HCT116 (cell line): ENCODE data around the gene ZNF521.

Experiments used
- CBX3 ChIP-seq: IDR thresholded peaks from 2 replicates; pipeline ENCODE4 v1.6.1; 2012; ENCODE audit warnings: low read depth
- EZH2 ChIP-seq: fragments of 200-600 bp; sonication (generic); IDR thresholded peaks from 2 replicates; pipeline ENCODE4 v1.6.1; 2017; ENCODE audit warnings: antibody characterized with exemption, mixed run types
- POLR2A ChIP-seq: IDR thresholded peaks from 2 replicates; pipeline ENCODE4 v1.7.0; 2011; ENCODE audit warnings: borderline replicate concordance; ENCODE audit not compliant: insufficient read depth, insufficient read length; ENCODE audit errors: extremely low read depth
- RAD21 ChIP-seq: IDR thresholded peaks from 2 replicates; pipeline ENCODE4 v1.6.1; 2012; ENCODE audit warnings: low read depth, mild to moderate bottlenecking
- TCF7L2 ChIP-seq: IDR thresholded peaks from 2 replicates; pipeline ENCODE4 v1.7.0; 2011; ENCODE audit warnings: borderline replicate concordance, inconsistent platforms; ENCODE audit not compliant: insufficient read depth, insufficient read length; ENCODE audit errors: extremely low read depth
- ZNF274 ChIP-seq: fragments of 200-500 bp; sonication (Bioruptor generic); IDR thresholded peaks from 2 replicates; pipeline ENCODE4 v1.6.1; 2014; ENCODE audit warnings: mild to moderate bottlenecking, low read depth, low read length, inconsistent platforms
- TF ChIP-seq, protein P1 (sequence below), 3 experiments: fragments of 200-600 bp in 1 of 3; sonication (generic) in 1 of 3; IDR thresholded peaks in 2 of 3; conservative IDR thresholded peaks in 1 of 3; 2 replicates each; pipeline ENCODE4 v1.5.1; 2012 to 2017; ENCODE audit warnings: low read depth in 2 of 3, low read length in 2 of 3, antibody characterized with exemption in 1 of 3, borderline replicate concordance in 1 of 3, control low read depth in 1 of 3, mild to moderate bottlenecking in 1 of 3, mixed read lengths in 1 of 3, mixed run types in 1 of 3, moderate library complexity in 1 of 3; ENCODE audit not compliant: insufficient read depth in 1 of 3
- TF ChIP-seq, protein P2 (sequence below): IDR thresholded peaks from 2 replicates; pipeline ENCODE4 v1.6.1; 2011; ENCODE audit warnings: mild to moderate bottlenecking, low read length, moderate library complexity; ENCODE audit not compliant: insufficient replicate concordance; ENCODE audit errors: extremely low read depth

DNA sequence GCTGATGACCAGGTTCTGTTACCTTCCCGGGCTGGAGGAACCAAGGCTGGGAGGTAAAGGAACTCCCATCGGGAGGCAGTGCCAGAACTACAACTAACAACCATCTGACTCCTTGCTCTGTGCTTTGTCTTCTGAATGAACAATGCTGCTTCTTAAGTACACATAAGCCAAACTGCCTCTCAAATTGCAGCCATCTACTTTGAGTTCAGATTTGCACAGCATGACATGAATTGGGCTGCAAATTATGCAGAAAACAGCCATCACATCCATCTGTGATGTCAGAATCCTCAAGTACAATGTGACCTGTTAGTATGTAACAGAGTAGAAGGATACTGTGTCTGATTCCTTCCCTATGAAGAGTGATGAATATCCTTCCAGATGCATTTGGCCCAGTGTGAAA, 290.6 kb downstream of the ZNF521 start:
- TF ChIP-seq, protein P1, sequence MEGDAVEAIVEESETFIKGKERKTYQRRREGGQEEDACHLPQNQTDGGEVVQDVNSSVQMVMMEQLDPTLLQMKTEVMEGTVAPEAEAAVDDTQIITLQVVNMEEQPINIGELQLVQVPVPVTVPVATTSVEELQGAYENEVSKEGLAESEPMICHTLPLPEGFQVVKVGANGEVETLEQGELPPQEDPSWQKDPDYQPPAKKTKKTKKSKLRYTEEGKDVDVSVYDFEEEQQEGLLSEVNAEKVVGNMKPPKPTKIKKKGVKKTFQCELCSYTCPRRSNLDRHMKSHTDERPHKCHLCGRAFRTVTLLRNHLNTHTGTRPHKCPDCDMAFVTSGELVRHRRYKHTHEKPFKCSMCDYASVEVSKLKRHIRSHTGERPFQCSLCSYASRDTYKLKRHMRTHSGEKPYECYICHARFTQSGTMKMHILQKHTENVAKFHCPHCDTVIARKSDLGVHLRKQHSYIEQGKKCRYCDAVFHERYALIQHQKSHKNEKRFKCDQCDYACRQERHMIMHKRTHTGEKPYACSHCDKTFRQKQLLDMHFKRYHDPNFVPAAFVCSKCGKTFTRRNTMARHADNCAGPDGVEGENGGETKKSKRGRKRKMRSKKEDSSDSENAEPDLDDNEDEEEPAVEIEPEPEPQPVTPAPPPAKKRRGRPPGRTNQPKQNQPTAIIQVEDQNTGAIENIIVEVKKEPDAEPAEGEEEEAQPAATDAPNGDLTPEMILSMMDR (IDR thresholded peaks at IDR 0.05 in 2 of 3, conservative IDR thresholded peaks at IDR 0.05 in 1 of 3; ENCODE audit: borderline replicate concordance in 1 of 3, insufficient read depth in 1 of 3, low read depth in 2 of 3, low read length in 2 of 3) = no peak
- no peak for TF ChIP-seq POLR2A
- TF ChIP-seq, protein P2, sequence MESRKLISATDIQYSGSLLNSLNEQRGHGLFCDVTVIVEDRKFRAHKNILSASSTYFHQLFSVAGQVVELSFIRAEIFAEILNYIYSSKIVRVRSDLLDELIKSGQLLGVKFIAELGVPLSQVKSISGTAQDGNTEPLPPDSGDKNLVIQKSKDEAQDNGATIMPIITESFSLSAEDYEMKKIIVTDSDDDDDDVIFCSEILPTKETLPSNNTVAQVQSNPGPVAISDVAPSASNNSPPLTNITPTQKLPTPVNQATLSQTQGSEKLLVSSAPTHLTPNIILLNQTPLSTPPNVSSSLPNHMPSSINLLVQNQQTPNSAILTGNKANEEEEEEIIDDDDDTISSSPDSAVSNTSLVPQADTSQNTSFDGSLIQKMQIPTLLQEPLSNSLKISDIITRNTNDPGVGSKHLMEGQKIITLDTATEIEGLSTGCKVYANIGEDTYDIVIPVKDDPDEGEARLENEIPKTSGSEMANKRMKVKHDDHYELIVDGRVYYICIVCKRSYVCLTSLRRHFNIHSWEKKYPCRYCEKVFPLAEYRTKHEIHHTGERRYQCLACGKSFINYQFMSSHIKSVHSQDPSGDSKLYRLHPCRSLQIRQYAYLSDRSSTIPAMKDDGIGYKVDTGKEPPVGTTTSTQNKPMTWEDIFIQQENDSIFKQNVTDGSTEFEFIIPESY = no peak
- no peak for TF ChIP-seq TCF7L2
- TF ChIP-seq CBX3 = no peak
- no peak for TF ChIP-seq EZH2
- TF ChIP-seq RAD21 = no peak
- no peak for TF ChIP-seq ZNF274
